A549 (cell line): ENCODE results near the gene FBXW9. TPM values are rescaled to one million over a fixed set of nuclear protein-coding genes. Genes with fewer than 3 reads are reported as not detected.

Experiments used
- ATAC-seq, 2 experiments: fragments of 200-7000 bp in 1 of 2; fragments of >200 bp in 1 of 2; cut with Nextera tagmentation in 1 of 2; cut with Tn5 transposase in 1 of 2; 3 replicates each; pipeline versions ENCODE4 v1.8.0 to v1.9.1; 2018 to 2020; ENCODE audit warnings: mild to moderate bottlenecking in 1 of 2, moderate library complexity in 1 of 2
- CTCF ChIA-PET: fragments of 300-600 bp; sonication (Branson Sonifier 250); formaldehyde crosslinking; extraction: SDS; loops from one replicate; lab custom pipeline; 2021; ENCODE audit warnings: antibody characterized with exemption, inconsistent platforms; lab: Yijun Ruan, JAX
- POLR2A ChIA-PET: fragments of 350-600 bp; formaldehyde crosslinking; extraction: SDS; loops from one replicate; lab custom pipeline; 2021; ENCODE audit warnings: antibody characterized with exemption, inconsistent platforms; lab: Yijun Ruan, JAX
- DNase-seq, 2 experiments: peaks; one replicate each; pipeline versions ENCODE4 v3.0.0 to v3.0.0-alpha.2; 2011 to 2016; ENCODE audit warnings: low read depth in 1 of 2, low spot score in 1 of 2
- FAIRE-seq: peaks from 2 replicates; lab custom pipeline; 2011; peaks lifted over from hg19 to GRCh38; lab: Jason Lieb, UNC
- H3K27ac ChIP-seq, 2 experiments: fragments of >200 bp; sonication (Bioruptor Twin); formaldehyde crosslinking; 3 replicates each; pipeline ENCODE4 v1.5.1; 2016 to 2017
- H3K4me1 ChIP-seq: fragments of >200 bp; sonication (Bioruptor Twin); formaldehyde crosslinking; 3 replicates; pipeline ENCODE4 v1.6.1; 2016
- H3K4me2 ChIP-seq: fragments of >200 bp; sonication (Bioruptor Twin); formaldehyde crosslinking; 3 replicates; pipeline ENCODE4 v1.6.1; 2016
- H3K4me3 ChIP-seq: fragments of >200 bp; sonication (Bioruptor Twin); formaldehyde crosslinking; 3 replicates; pipeline ENCODE4 v1.5.1; 2016
- H3K9me3 ChIP-seq: fragments of >200 bp; sonication (Bioruptor Twin); formaldehyde crosslinking; 3 replicates; pipeline ENCODE4 v1.6.1; 2016
- CHD2 ChIP-seq: fragments of 150-350 bp; IDR thresholded peaks from 2 replicates; pipeline ENCODE4 v1.6.1; 2014; ENCODE audit warnings: low read length; ENCODE audit not compliant: partially characterized antibody
- EHMT2 ChIP-seq: fragments of 200-600 bp; sonication (generic); IDR thresholded peaks from 2 replicates; pipeline ENCODE4 v1.6.1; 2016; ENCODE audit warnings: antibody characterized with exemption, low read depth, mild to moderate bottlenecking, moderate library complexity
- EP300 ChIP-seq, 2 experiments: fragments of >200 bp; sonication (Bioruptor Twin); formaldehyde crosslinking; IDR thresholded peaks; 2 replicates in 1 of 2; 3 replicates in 1 of 2; pipeline ENCODE4 v1.6.1; 2016 to 2017
- ESRRA ChIP-seq: fragments of 150-350 bp; IDR thresholded peaks from 2 replicates; pipeline ENCODE4 v1.6.1; 2014; ENCODE audit warnings: mild to moderate bottlenecking, low read length, borderline replicate concordance
- FOSB ChIP-seq: fragments of 250-450 bp; sonication (Bioruptor Pico); IDR thresholded peaks from 2 replicates; pipeline ENCODE4 v1.5.0; 2020; ENCODE audit warnings: mild to moderate bottlenecking, moderate library complexity
- FOSL2 ChIP-seq, 2 experiments: fragments of 450-650 bp in 1 of 2; fragments of >200 bp in 1 of 2; sonication (Bioruptor Twin) in 1 of 2; formaldehyde crosslinking; IDR thresholded peaks; 2 replicates each; pipeline versions ENCODE4 v1.5.0 to v1.6.1; 2016 to 2020; ENCODE audit warnings: mild to moderate bottlenecking in 1 of 2, moderate library complexity in 1 of 2
- HDAC2 ChIP-seq: fragments of 200-600 bp; sonication (generic); IDR thresholded peaks from 2 replicates; pipeline ENCODE4 v1.6.1; 2016
- HEYL ChIP-seq: fragments of 250-450 bp; sonication (Bioruptor Pico); IDR thresholded peaks from 2 replicates; pipeline ENCODE4 v1.8.0; 2021; ENCODE audit warnings: mild to moderate bottlenecking, moderate library complexity
- KDM1A ChIP-seq: fragments of 200-600 bp; sonication (generic); IDR thresholded peaks from 2 replicates; pipeline ENCODE4 v1.6.1; 2016; ENCODE audit warnings: low read depth, mild to moderate bottlenecking
- KDM5A ChIP-seq: fragments of 200-600 bp; sonication (generic); IDR thresholded peaks from 2 replicates; pipeline ENCODE4 v1.6.1; 2016; ENCODE audit warnings: antibody characterized with exemption, mild to moderate bottlenecking
- NR3C1 ChIP-seq: fragments of >200 bp; sonication (Bioruptor Twin); formaldehyde crosslinking; IDR thresholded peaks from 3 replicates; pipeline ENCODE4 v1.6.1; 2017
- POLR2A ChIP-seq: IDR thresholded peaks from 2 replicates; pipeline ENCODE4 v1.6.1; 2012; ENCODE audit warnings: mild to moderate bottlenecking, low read length
- POLR2AphosphoS2 ChIP-seq: conservative IDR thresholded peaks from 2 replicates; pipeline ENCODE4 v1.6.1; 2012; ENCODE audit warnings: low read length, improper control_type of control experiment, inconsistent platforms
- RAD21 ChIP-seq, 2 experiments: fragments of >200 bp in 1 of 2; sonication (Bioruptor Twin) in 1 of 2; formaldehyde crosslinking in 1 of 2; IDR thresholded peaks in 1 of 2; conservative IDR thresholded peaks in 1 of 2; 2 replicates in 1 of 2; 3 replicates in 1 of 2; pipeline ENCODE4 v1.6.1; 2012 to 2018; ENCODE audit warnings: inconsistent platforms in 1 of 2
- RARB ChIP-seq: fragments of 250-450 bp; sonication (Bioruptor Pico); IDR thresholded peaks from 2 replicates; pipeline ENCODE4 v1.8.0; 2021; ENCODE audit warnings: mild to moderate bottlenecking, moderate library complexity
- TP53 ChIP-seq: fragments of 250-450 bp; sonication (Bioruptor Pico); IDR thresholded peaks from 2 replicates; pipeline ENCODE4 v1.5.0; 2021; ENCODE audit warnings: mild to moderate bottlenecking, moderate library complexity
- WGBS: methylation state at CpG from one replicate; pipeline ENCODE4 v1.1.6; 2017; ENCODE audit errors: missing lambda C conversion rate; 5-methylcytosine and 5-hydroxymethylcytosine counted together
- polyA plus RNA-seq, 4 experiments: library from polyadenylated mRNA; depleted of rRNA in 3 of 4; stranded (reverse); fragments of >200 nt; fragmentation: RNase III in 1 of 4; extraction: RNeasy Plus Mini Kit Qiagen cat#74134 plus additional on column Dnase treatment in 1 of 4; gene quantifications; 2 replicates in 3 of 4; 3 replicates in 1 of 4; pipeline ENCODE4 v1.2.3, GENCODE V29; 2011 to 2017
- TF ChIP-seq, protein P1 (sequence below): fragments of >200 bp; sonication (Bioruptor Twin); formaldehyde crosslinking; IDR thresholded peaks from 2 replicates; pipeline ENCODE4 v1.6.1; 2016
- TF ChIP-seq, protein P2 (sequence below): fragments of 250-450 bp; sonication (Bioruptor Pico); IDR thresholded peaks from 2 replicates; pipeline ENCODE4 v1.5.0; 2021; ENCODE audit warnings: mild to moderate bottlenecking, moderate library complexity, borderline replicate concordance
- TF ChIP-seq, protein P3 (sequence below): IDR thresholded peaks from 2 replicates; pipeline ENCODE4 v1.6.1; 2012
- TF ChIP-seq, protein P4 (sequence below): fragments of 150-350 bp; IDR thresholded peaks from 2 replicates; pipeline ENCODE4 v1.6.1; 2014; ENCODE audit warnings: low read depth, mild to moderate bottlenecking, low read length
- TF ChIP-seq, protein P5 (sequence below): IDR thresholded peaks from 2 replicates; pipeline ENCODE4 v1.6.1; 2012; ENCODE audit warnings: low read depth, borderline replicate concordance
- TF ChIP-seq, protein P6 (sequence below): IDR thresholded peaks from 2 replicates; pipeline ENCODE4 v1.6.1; 2012

The FBXW9 gene
- polyA plus RNA-seq, 2 of the 4 experiments (the other 2 are of a cell fraction), result 5.7 to 8.0 TPM

DNA sequence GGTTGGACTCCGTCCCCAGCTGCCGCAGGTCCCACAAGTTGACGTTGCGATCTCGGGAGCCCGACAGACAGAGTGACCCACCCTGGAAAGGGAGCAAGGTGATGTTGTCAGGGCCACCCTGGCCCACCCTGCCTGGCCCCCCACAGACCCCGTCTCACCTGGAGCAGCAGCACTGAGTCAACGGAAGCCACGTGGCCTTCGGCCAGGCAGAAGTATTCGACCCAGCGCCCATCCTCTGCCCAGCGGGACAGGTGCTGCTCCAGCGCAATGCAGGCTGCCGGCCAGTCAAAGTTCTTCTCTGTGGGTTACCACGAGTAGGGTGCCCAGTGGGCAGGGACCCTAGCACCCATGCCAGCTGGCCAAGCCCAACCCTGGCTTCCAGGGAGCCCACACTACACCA is 1.8 kb downstream of the FBXW9 start:
- H3K9me3 ChIP-seq, result no peaks in the 10 kb centered on the region
- ATAC-seq, result no peak
- CTCF ChIA-PET, result interaction anchor here (1.1 to 1.5 kb wide), 3 partner anchors 18 to 26 kb away, joined by 3 to 5 read pairs (median 3); no protein-coding TSS in a partner anchor
- H3K4me1 ChIP-seq, result peaks cover 5% of the 10 kb centered on the region; the same call in 1 of the 3 replicates
- no peak overlapping the region; the same call in 2 of the 3 replicates for H3K4me2 ChIP-seq
- POLR2A ChIA-PET, result no interaction called here
- H3K27ac ChIP-seq, result no peak overlapping the region
- WGBS, result 93% methylated on average over 3 of the region's 16 CpGs
- H3K4me3 ChIP-seq, result no peak overlapping the region
- FAIRE-seq, result no peak
- no peak for DNase-seq
- TF ChIP-seq CHD2 (no peak), POLR2A (no peak), KDM1A (no peak), RAD21 (conservative IDR thresholded peaks at IDR 0.05 in 1 of 2, IDR thresholded peaks at IDR 0.05 in 1 of 2) (no peak)
- TF ChIP-seq, protein P1, sequence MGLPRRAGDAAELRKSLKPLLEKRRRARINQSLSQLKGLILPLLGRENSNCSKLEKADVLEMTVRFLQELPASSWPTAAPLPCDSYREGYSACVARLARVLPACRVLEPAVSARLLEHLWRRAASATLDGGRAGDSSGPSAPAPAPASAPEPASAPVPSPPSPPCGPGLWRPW, result no peak
- TF ChIP-seq, protein P2, sequence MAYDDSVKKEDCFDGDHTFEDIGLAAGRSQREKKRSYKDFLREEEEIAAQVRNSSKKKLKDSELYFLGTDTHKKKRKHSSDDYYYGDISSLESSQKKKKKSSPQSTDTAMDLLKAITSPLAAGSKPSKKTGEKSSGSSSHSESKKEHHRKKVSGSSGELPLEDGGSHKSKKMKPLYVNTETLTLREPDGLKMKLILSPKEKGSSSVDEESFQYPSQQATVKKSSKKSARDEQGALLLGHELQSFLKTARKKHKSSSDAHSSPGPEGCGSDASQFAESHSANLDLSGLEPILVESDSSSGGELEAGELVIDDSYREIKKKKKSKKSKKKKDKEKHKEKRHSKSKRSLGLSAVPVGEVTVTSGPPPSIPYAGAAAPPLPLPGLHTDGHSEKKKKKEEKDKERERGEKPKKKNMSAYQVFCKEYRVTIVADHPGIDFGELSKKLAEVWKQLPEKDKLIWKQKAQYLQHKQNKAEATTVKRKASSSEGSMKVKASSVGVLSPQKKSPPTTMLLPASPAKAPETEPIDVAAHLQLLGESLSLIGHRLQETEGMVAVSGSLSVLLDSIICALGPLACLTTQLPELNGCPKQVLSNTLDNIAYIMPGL (CRISPR knock-in tag), result no peak

DNA sequence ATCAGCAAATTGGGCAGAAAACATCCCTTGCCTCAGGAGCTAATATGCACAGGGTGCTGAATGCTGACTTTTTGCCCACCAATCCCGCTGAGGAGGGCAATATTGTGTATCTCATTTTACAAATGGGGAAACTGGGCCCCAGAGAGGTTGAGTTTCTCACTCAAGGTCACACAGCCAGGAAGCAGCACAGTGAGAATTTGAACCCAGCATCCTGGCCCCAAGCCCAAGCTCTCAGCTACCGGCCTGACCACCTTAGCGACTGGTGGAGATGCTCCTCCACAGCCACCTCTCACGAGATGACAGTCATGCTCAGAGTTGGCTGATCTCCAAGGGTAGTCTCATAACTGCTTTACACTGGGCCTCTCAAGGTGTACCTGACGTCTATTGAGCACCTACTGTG is 3.5 kb downstream of the FBXW9 start:
- Histone ChIP-seq H3K4me2 (no peak overlapping the region), H3K9me3 (no peaks in the 10 kb centered on the region), H3K4me1 (peaks cover 5% of the 10 kb centered on the region; the same call in 1 of the 3 replicates)
- no peak for FAIRE-seq
- no peak for DNase-seq
- no peak for TF ChIP-seq HEYL (CRISPR knock-in tag)
- TF ChIP-seq ESRRA, result no peak
- no peak for TF ChIP-seq EP300 (IDR thresholded peaks at IDR 0.05)
- TF ChIP-seq, all 56 proteins: peak for 0
- Histone ChIP-seq H3K27ac (no peak overlapping the region), H3K4me3 (no peak overlapping the region)
- CTCF ChIA-PET, result no interaction called here
- WGBS, result 90% methylated on average over 5 of the region's 5 CpGs
- ATAC-seq, result no peak
- POLR2A ChIA-PET, result no interaction called here

DNA sequence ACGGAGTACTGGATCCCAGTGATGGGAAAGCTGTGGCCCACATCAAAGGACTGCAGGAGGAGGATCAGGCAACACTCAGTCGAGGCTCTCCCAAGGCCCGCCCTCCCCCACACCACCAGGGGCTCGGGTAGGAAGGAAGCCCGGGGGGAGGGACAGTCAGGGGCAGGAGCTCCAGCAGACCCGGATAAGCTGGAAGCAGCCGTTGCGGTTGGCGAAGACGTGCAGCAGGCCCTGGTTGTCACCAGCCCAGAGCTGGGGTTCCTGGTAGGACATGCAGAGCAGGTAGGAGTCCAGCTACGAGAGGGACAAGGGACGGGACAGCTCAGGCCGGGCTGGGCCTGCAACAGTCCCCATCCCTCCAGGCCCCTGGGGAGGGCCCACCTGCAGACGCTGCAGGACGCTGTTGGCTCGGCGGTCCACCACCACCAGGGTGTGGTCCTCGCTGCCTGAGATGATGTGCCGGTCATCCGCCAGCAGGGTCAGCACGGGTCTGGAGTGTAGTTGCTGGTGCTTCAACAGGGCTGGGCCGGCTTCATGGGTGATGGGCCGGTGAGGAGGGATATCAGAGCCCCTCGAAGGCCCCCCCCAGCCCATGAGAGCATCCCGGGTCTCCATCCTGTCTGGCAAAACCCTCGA is 6.7 kb downstream of the FBXW9 start:
- POLR2A ChIA-PET, result no interaction called here
- Histone ChIP-seq H3K9me3 (no peaks in the 10 kb centered on the region), H3K4me2 (no peak overlapping the region), H3K27ac (no peak overlapping the region), H3K4me3 (no peak overlapping the region), H3K4me1 (no peaks in the 10 kb centered on the region; the same call in 2 of the 3 replicates)
- 92% methylated on average over 18 of the region's 26 CpGs for WGBS
- TF ChIP-seq, protein P3, sequence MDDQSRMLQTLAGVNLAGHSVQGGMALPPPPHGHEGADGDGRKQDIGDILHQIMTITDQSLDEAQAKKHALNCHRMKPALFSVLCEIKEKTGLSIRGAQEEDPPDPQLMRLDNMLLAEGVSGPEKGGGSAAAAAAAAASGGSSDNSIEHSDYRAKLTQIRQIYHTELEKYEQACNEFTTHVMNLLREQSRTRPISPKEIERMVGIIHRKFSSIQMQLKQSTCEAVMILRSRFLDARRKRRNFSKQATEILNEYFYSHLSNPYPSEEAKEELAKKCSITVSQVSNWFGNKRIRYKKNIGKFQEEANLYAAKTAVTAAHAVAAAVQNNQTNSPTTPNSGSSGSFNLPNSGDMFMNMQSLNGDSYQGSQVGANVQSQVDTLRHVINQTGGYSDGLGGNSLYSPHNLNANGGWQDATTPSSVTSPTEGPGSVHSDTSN, result no peak
- TF ChIP-seq KDM1A, result no peak
- TF ChIP-seq TP53 (CRISPR knock-in tag), result no peak
- TF ChIP-seq, protein P4, sequence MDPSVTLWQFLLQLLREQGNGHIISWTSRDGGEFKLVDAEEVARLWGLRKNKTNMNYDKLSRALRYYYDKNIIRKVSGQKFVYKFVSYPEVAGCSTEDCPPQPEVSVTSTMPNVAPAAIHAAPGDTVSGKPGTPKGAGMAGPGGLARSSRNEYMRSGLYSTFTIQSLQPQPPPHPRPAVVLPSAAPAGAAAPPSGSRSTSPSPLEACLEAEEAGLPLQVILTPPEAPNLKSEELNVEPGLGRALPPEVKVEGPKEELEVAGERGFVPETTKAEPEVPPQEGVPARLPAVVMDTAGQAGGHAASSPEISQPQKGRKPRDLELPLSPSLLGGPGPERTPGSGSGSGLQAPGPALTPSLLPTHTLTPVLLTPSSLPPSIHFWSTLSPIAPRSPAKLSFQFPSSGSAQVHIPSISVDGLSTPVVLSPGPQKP, result no peak
- no peak for TF ChIP-seq POLR2AphosphoS2
- TF ChIP-seq, protein P5, sequence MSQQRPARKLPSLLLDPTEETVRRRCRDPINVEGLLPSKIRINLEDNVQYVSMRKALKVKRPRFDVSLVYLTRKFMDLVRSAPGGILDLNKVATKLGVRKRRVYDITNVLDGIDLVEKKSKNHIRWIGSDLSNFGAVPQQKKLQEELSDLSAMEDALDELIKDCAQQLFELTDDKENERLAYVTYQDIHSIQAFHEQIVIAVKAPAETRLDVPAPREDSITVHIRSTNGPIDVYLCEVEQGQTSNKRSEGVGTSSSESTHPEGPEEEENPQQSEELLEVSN, result no peak
- TF ChIP-seq CHD2, result no peak
- TF ChIP-seq NR3C1, result no peak
- no peak for TF ChIP-seq EHMT2
- no peak for TF ChIP-seq FOSB (CRISPR knock-in tag)
- no peak for TF ChIP-seq KDM5A
- TF ChIP-seq RARB, result no peak
- TF ChIP-seq, protein P6, sequence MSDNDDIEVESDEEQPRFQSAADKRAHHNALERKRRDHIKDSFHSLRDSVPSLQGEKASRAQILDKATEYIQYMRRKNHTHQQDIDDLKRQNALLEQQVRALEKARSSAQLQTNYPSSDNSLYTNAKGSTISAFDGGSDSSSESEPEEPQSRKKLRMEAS, result no peak
- no peak for TF ChIP-seq HDAC2
- no peak for TF ChIP-seq FOSL2 (IDR thresholded peaks at IDR 0.05)
- TF ChIP-seq FOSL2 (CRISPR knock-in tag; IDR thresholded peaks at IDR 0.05), result no peak
- CTCF ChIA-PET, result interaction anchor here (0.8 kb wide), 1 partner anchor 84 kb away, joined by 3 read pairs; no protein-coding TSS in a partner anchor
- ATAC-seq, result no peak; a peak in 1 of 6 replicates
- no peak for DNase-seq
- no peak for FAIRE-seq
